Measurements from ENCODE around the gene P2RX4. TPM values are rescaled to one million over a fixed set of nuclear protein-coding genes. Genes with fewer than 3 reads are reported as not detected.

P2RX4 gene
- total and polyA plus RNA-seq, 11 donors, result 3.2 to 27.4 (median 5.3) TPM

DNA sequence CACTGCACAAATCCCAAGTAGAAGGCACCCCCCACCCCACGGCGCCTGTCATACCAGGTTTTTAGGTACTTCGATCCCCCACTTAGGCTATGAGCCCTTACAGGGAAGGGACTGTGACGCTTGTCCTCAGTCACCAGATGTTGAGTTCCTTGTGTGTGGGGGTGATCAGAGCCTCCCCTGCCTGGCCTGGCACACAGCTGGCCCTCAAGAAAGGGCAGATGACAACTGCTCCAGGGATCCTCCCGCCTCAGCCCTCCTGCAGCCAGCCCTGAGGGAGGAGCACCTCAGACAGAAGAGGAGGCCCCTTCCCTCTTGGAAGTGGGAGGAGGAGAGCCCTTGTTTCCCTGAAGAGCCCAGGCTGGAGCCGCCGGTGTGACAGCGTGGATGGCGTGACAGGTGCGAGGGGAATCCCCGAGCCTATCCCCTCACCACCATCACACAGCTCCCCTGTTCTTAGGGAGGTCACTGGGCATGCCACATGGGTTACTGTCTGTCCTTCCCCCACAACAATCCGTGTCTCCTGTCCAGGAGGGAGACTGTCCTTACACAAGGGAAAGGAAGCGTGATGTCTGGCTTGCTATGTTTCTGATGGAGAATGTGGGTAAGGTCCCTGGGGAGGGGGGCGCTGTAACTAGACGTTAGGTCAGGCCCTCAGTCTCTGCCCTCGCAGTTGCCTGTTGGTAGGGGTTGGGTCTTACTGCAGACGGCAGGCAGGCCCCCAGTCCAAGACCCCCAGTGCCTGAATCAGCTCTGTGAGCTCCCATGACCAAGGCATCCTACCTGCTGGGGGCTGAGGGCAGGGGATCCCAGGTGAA is 31.4 kb downstream of the P2RX4 start:
- H3K36me3 ChIP-seq, result peaks cover 0 to 53% (median 38%) of the 10 kb centered on the region in 9 donors
- H3K9me3 ChIP-seq, result no peaks in the 10 kb centered on the region
- peak overlapping the region in 10 of 12 donors; percentile 15 to 74 (median 47) for H3K27ac ChIP-seq
- ATAC-seq, result peak in 1 of 4 donors; percentile 18
- H3K4me1 ChIP-seq, result peaks cover 0 to 43% (median 0%) of the 10 kb centered on the region in 12 donors
- H3K4me3 ChIP-seq, result peak overlapping the region in 8 of 12 donors; percentile 28 to 47 (median 40)
- intact Hi-C loops (cut with DNase I), result no loop called here
- no peak for DNase-seq
- H3K27me3 ChIP-seq, result no peaks in the 10 kb centered on the region
- WGBS, 4 donors, result 76 to 88% (median 82%) methylated on average over 16 to 17 of the region's 17 CpGs
- no peak for TF ChIP-seq POLR2A (IDR thresholded peaks at IDR 0.05)
- TF ChIP-seq, protein P1, sequence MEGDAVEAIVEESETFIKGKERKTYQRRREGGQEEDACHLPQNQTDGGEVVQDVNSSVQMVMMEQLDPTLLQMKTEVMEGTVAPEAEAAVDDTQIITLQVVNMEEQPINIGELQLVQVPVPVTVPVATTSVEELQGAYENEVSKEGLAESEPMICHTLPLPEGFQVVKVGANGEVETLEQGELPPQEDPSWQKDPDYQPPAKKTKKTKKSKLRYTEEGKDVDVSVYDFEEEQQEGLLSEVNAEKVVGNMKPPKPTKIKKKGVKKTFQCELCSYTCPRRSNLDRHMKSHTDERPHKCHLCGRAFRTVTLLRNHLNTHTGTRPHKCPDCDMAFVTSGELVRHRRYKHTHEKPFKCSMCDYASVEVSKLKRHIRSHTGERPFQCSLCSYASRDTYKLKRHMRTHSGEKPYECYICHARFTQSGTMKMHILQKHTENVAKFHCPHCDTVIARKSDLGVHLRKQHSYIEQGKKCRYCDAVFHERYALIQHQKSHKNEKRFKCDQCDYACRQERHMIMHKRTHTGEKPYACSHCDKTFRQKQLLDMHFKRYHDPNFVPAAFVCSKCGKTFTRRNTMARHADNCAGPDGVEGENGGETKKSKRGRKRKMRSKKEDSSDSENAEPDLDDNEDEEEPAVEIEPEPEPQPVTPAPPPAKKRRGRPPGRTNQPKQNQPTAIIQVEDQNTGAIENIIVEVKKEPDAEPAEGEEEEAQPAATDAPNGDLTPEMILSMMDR (IDR thresholded peaks at IDR 0.05), result no peak

DNA sequence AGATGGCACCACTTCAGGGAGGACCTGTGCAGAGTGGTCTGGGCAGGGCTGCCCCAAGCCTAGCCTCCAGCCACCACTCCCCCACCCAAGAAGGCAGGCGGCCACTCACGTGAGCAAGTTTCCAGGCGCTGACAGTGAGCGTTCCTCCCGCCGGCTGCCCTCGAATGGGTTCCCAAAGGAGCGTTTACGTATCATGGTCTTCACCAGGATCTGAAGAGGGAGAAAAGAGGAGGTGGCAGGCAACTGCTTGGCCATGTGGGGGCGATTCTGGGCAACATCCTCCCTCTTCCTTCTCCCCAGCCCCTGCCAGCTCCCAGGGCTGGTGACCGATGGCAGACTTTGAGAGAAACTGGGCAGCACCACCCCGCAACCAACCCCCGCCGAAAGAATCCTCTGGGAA is 35.1 kb downstream of the P2RX4 start:
- 87 to 93% (median 90%) methylated on average over 8 to 14 of the region's 14 CpGs for WGBS, 4 donors
- ATAC-seq (no peak), DNase-seq (peak in 1 of 5 donors; percentile 55)
- Histone ChIP-seq H3K27ac (no peak overlapping the region), H3K4me1 (peaks cover 0 to 20% (median 0%) of the 10 kb centered on the region in 12 donors), H3K9me3 (no peaks in the 10 kb centered on the region), H3K4me3 (no peak overlapping the region), H3K36me3 (peaks cover 0 to 65% (median 50%) of the 10 kb centered on the region in 9 donors), H3K27me3 (no peaks in the 10 kb centered on the region)
- no peak for TF ChIP-seq POLR2A (IDR thresholded peaks at IDR 0.05)
- TF ChIP-seq, protein P1 (IDR thresholded peaks at IDR 0.05), result no peak
- intact Hi-C loops (cut with DNase I), result no loop called here

DNA sequence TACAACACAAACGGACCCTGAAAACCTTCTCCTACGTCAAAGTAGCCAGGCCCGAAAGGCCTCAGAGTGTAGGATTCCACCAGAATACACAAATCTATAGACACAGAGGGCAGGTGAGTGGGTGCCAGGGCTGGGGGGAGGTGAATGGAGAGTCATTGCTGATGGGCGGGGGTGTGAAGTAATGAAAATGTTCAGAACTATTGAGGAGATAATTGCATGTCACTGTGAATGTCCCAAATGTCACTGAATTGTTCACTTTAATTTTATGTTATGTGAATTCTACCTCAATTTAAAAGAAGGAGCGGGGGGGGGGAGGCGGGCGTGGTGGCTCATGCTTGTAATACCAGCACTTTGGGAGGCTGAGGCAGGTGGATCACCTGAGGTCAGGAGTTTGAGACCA is 36.0 kb downstream of the P2RX4 start:
- peaks cover 0 to 11% (median 0%) of the 10 kb centered on the region in 12 donors for H3K4me1 ChIP-seq
- WGBS, 4 donors, result 88 to 99% (median 93%) methylated on average over 7 of the region's 7 CpGs
- H3K9me3 ChIP-seq, result no peaks in the 10 kb centered on the region
- H3K4me3 ChIP-seq, result no peak overlapping the region
- TF ChIP-seq, protein P1 (IDR thresholded peaks at IDR 0.05), result no peak
- TF ChIP-seq POLR2A (IDR thresholded peaks at IDR 0.05), result no peak
- ATAC-seq (no peak), DNase-seq (no peak)
- no peaks in the 10 kb centered on the region for H3K27me3 ChIP-seq
- H3K36me3 ChIP-seq, result peaks cover 0 to 75% (median 60%) of the 10 kb centered on the region in 9 donors
- H3K27ac ChIP-seq, result no peak overlapping the region
- intact Hi-C loops (cut with DNase I), result no loop called here

DNA sequence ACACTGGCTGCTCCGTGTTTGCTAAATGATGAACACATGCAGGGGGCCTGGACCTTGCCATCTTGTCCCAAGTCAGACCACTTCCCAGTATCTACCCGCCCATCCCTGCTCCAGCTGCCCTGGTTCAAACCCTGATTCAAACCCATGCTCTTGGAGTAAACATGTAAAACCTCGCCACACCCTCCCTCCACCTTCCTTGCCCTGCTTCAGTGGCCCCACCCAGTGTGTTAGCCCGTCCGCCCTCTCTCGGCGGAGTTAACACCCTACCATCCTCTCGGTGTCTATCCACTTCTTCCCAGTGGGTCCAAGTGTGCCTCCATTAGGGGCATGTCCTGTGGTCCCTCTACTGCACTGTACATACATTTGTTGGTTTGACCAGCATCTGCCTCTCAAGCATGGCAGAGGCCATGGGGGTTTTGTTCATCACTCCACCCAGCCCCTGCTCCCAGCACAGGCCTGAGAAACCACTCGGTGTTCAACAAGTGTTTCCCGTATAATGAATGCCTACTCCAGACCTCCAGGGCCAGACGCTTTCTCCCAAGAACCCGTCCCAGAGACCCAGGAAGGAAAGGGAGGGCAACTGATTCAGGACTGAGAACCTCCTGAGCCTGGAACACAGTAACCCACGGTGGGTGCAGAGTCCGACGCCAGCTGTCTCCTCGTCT is 37.1 kb downstream of the P2RX4 start:
- intact Hi-C loops (cut with DNase I), result no loop called here
- Histone ChIP-seq H3K27me3 (no peaks in the 10 kb centered on the region), H3K4me3 (no peak overlapping the region), H3K36me3 (peaks cover 0 to 85% (median 70%) of the 10 kb centered on the region in 9 donors), H3K27ac (no peak overlapping the region), H3K4me1 (peaks cover 0 to under 1% (median 0%) of the 10 kb centered on the region in 12 donors), H3K9me3 (no peaks in the 10 kb centered on the region)
- ATAC-seq (no peak), DNase-seq (peak in 2 of 5 donors; percentile 13 to 33)
- WGBS, 4 donors, result 90 to 97% (median 95%) methylated on average over 16 of the region's 16 CpGs
- TF ChIP-seq, protein P1 (IDR thresholded peaks at IDR 0.05), result no peak
- no peak for TF ChIP-seq POLR2A (IDR thresholded peaks at IDR 0.05)

Measured in heart left ventricle (tissue), 16 donors.